Keratinocyte (primary cell): ENCODE measurements around the gene OAF.

ENCODE experiments used
- EZH2 ChIP-seq: IDR thresholded peaks from one replicate; pipeline ENCODE4 v1.6.1; 2012; ENCODE audit warnings: inconsistent platforms, mild to moderate bottlenecking, low read length, moderate library complexity
- TF ChIP-seq, protein P1 (sequence below), 3 experiments: IDR thresholded peaks in 1 of 3; conservative IDR thresholded peaks in 1 of 3; optimal IDR thresholded peaks in 1 of 3; 2 replicates in 2 of 3; 3 replicates in 1 of 3; pipeline versions ENCODE3 to v1.5.1; 2011; ENCODE audit warnings: low read length in 3 of 3, mild to moderate bottlenecking in 3 of 3, moderate library complexity in 2 of 3, control low read depth in 1 of 3, inconsistent platforms in 1 of 3; ENCODE audit not compliant: insufficient read depth in 2 of 3; ENCODE audit errors: extremely low read depth in 1 of 3

DNA sequence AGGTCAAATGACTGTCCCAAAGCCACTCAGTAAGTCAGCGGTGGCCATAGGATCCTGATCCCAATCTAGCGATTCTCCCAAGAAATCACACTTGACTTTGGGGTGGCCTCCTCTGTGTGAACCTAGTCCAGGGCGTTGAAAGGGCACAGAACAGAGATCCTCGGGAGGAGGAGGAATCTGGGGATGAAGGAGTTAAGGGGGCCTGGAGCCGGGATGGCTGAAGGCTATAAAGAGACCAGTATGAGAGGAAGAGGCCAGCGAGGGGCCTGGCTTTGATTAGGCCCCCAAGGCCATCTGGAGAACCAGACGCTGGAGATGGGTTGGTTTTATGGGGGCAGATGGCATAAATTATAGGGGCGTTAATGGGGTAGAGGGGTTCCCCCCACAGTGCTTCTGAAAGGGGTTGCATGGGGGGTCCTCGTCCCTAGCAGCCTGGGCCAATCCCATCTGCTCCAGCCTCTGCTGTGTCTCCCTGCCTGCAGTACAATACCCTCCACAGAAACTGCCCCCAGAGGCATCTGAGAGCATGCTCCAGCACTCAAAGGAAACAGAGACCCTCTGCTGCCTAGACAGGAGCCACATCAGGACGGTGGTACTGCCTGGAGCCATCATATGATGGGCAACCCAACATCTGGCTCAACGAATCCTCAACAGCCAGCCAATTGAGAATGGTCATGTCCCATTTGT lies 37.7 kb upstream of the OAF start:
- TF ChIP-seq, protein P1, sequence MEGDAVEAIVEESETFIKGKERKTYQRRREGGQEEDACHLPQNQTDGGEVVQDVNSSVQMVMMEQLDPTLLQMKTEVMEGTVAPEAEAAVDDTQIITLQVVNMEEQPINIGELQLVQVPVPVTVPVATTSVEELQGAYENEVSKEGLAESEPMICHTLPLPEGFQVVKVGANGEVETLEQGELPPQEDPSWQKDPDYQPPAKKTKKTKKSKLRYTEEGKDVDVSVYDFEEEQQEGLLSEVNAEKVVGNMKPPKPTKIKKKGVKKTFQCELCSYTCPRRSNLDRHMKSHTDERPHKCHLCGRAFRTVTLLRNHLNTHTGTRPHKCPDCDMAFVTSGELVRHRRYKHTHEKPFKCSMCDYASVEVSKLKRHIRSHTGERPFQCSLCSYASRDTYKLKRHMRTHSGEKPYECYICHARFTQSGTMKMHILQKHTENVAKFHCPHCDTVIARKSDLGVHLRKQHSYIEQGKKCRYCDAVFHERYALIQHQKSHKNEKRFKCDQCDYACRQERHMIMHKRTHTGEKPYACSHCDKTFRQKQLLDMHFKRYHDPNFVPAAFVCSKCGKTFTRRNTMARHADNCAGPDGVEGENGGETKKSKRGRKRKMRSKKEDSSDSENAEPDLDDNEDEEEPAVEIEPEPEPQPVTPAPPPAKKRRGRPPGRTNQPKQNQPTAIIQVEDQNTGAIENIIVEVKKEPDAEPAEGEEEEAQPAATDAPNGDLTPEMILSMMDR (optimal IDR thresholded peaks at IDR 0.05 in 1 of 3, IDR thresholded peaks at IDR 0.05 in 1 of 3, conservative IDR thresholded peaks at IDR 0.05 in 1 of 3; ENCODE audit: extremely low read depth in 1 of 3, insufficient read depth in 2 of 3, low read length in 3 of 3): no peak
- TF ChIP-seq EZH2: no peak
